Gastroesophageal sphincter (tissue), 4 donors: Measurements from ENCODE around the gene PITPNM1. TPM values are rescaled to one million over a fixed set of nuclear protein-coding genes. Genes with fewer than 3 reads are reported as not detected.
A peak's percentile ranks its signal among the peaks of the same experiment; 100 is the strongest.
"Not testable (repeated sequence)": the region's sequence is repeated elsewhere in the genome, so short reads cannot be mapped to it uniquely, and the experiment has no call there.

ENCODE experiments used
- ATAC-seq: fragments of 150-250 bp; one replicate; pipeline ENCODE4 v1.9.1; 2016; ENCODE audit warnings: mild to moderate bottlenecking, moderate library complexity
- H3K27ac ChIP-seq, 4 donors: fragments of 200-600 bp; sonication (generic) in 3 of 4; 1 replicate in 3 of 4; 2 replicates in 1 of 4; pipeline ENCODE4 v1.5.1; 2016 to 2019
- H3K27me3 ChIP-seq: fragments of 200-600 bp; sonication (generic); one replicate; pipeline ENCODE4 v1.5.1; 2019
- H3K36me3 ChIP-seq, 2 donors: fragments of 200-600 bp; sonication (generic); one replicate each; pipeline ENCODE4 v1.5.1; 2019; ENCODE audit warnings: control low read depth in 1 of 2
- H3K4me1 ChIP-seq, 3 donors: fragments of 200-600 bp; sonication (generic); 1 replicate in 2 of 3; 2 replicates in 1 of 3; pipeline ENCODE4 v1.5.1; 2016 to 2019; ENCODE audit warnings: control low read depth in 2 of 3
- H3K4me3 ChIP-seq, 2 donors: fragments of 200-600 bp; sonication (generic); one replicate each; pipeline ENCODE4 v1.5.1; 2019; ENCODE audit warnings: mild to moderate bottlenecking in 1 of 2, moderate library complexity in 1 of 2
- H3K9me3 ChIP-seq, 3 donors: fragments of 200-600 bp; sonication (generic); one replicate each; pipeline ENCODE4 v1.5.1; 2017 to 2019; ENCODE audit warnings: control low read depth in 2 of 3
- CTCF ChIP-seq, 4 experiments: fragments of 200-600 bp in 2 of 4; fragments of 450-650 bp in 2 of 4; sonication (generic) in 1 of 4; IDR thresholded peaks; one replicate each; pipeline ENCODE4 v1.5.1; 2017 to 2019; ENCODE audit warnings: antibody characterized with exemption in 4 of 4, mild to moderate bottlenecking in 2 of 4, moderate library complexity in 2 of 4
- EP300 ChIP-seq: sonication (generic); formaldehyde crosslinking; IDR thresholded peaks from one replicate; pipeline ENCODE4 v1.6.1; 2017; ENCODE audit warnings: antibody characterized with exemption, mild to moderate bottlenecking
- POLR2A ChIP-seq, 2 donors: fragments of 450-650 bp; IDR thresholded peaks; one replicate each; pipeline ENCODE4 v1.6.1; 2017; ENCODE audit warnings: antibody characterized with exemption in 2 of 2, mild to moderate bottlenecking in 2 of 2, moderate library complexity in 1 of 2
- POLR2AphosphoS5 ChIP-seq: sonication (generic); formaldehyde crosslinking; IDR thresholded peaks from one replicate; pipeline ENCODE4 v1.6.1; 2017; ENCODE audit warnings: antibody characterized with exemption
- WGBS, 2 donors: methylation state at CpG; one replicate each; pipeline ENCODE4 v1.1.5; 2018; ENCODE audit warnings: low coverage in 1 of 2; 5-methylcytosine and 5-hydroxymethylcytosine counted together
- total RNA-seq, 4 donors: library from RNA; depleted of rRNA; stranded (reverse); fragments of >200 nt; gene quantifications; one replicate each; pipeline ENCODE4 v1.1.0, GENCODE V29; 2016

PITPNM1 gene
- total RNA-seq, 4 donors from 2014 or later: 9.5 to 18.7 (median 15.4) TPM

- Histone ChIP-seq H3K36me3 (no peaks in the 10 kb centered on the region), H3K4me3 (no peak overlapping the region), H3K27me3 (peaks cover 40% of the 10 kb centered on the region), H3K4me1 (no peaks in the 10 kb centered on the region), H3K27ac (no peak overlapping the region), H3K9me3 (no peaks in the 10 kb centered on the region)
- no peak for ATAC-seq
- TF ChIP-seq POLR2A (IDR thresholded peaks at IDR 0.05): no peak
- no peak for TF ChIP-seq POLR2AphosphoS5
- TF ChIP-seq CTCF (IDR thresholded peaks at IDR 0.05): no peak
- WGBS, 2 donors: 83% methylated on average over 3 of the region's 9 CpGs; no CpG with 5 or more reads in 1 of the 2 donors
Observed at GRCh38 chr11:67516806-67517205, 11.6 kb upstream of the PITPNM1 start.

- no peak for ATAC-seq
- H3K27ac ChIP-seq: no peak overlapping the region
- no peaks in the 10 kb centered on the region for H3K36me3 ChIP-seq
- no peak for TF ChIP-seq EP300
- no peak for TF ChIP-seq POLR2AphosphoS5
- TF ChIP-seq CTCF (IDR thresholded peaks at IDR 0.05): no peak
- no peak for TF ChIP-seq POLR2A (IDR thresholded peaks at IDR 0.05)
- peaks cover 40% of the 10 kb centered on the region for H3K27me3 ChIP-seq
- H3K4me1 ChIP-seq: peaks cover 0 to 3% (median under 1%) of the 10 kb centered on the region in 3 donors
- 57 to 74% methylated on average over 7 of the region's 7 CpGs for WGBS, 2 donors
- H3K9me3 ChIP-seq: no peaks in the 10 kb centered on the region
- no peak overlapping the region for H3K4me3 ChIP-seq
Observed at GRCh38 chr11:67514116-67514515, 9.0 kb upstream of the PITPNM1 start.

- not testable (repeated sequence) for H3K36me3 ChIP-seq, ATAC-seq, H3K27ac ChIP-seq, H3K4me3 ChIP-seq, H3K9me3 ChIP-seq
- Histone ChIP-seq H3K4me1 (peaks cover 0 to 21% (median 16%) of the 10 kb centered on the region in 3 donors), H3K27me3 (peaks cover 40% of the 10 kb centered on the region)
- WGBS, 2 donors: 63 to 96% methylated on average over 1 to 4 of the region's 4 CpGs
Observed at GRCh38 chr11:67511558-67511957, 6.4 kb upstream of the PITPNM1 start.

GRCh38 chr11:67510023-67510345, 4.8 kb upstream of the PITPNM1 start:
- no peak for TF ChIP-seq CTCF (IDR thresholded peaks at IDR 0.05)
- TF ChIP-seq EP300: no peak
- no peak for TF ChIP-seq POLR2AphosphoS5
- TF ChIP-seq POLR2A (IDR thresholded peaks at IDR 0.05): no peak
- Histone ChIP-seq H3K27ac (no peak overlapping the region), H3K4me1 (peaks cover 0 to 36% (median 29%) of the 10 kb centered on the region in 3 donors), H3K4me3 (no peak overlapping the region), H3K9me3 (no peaks in the 10 kb centered on the region), H3K27me3 (peaks cover 38% of the 10 kb centered on the region), H3K36me3 (no peaks in the 10 kb centered on the region)
- no peak for ATAC-seq
- 40 to 51% methylated on average over 3 of the region's 3 CpGs for WGBS, 2 donors

- WGBS, 2 donors: 0 to 5% methylated on average over 2 to 10 of the region's 57 CpGs
- Histone ChIP-seq H3K27ac (peak overlapping the region; percentile 85 to 100 (median 96)), H3K4me3 (peak overlapping the region; percentile 50 to 81), H3K4me1 (peaks cover 0 to 50% (median 33%) of the 10 kb centered on the region in 3 donors), H3K27me3 (peaks cover 37% of the 10 kb centered on the region), H3K9me3 (no peaks in the 10 kb centered on the region), H3K36me3 (no peaks in the 10 kb centered on the region)
- TF ChIP-seq POLR2AphosphoS5 (peak; percentile 79), POLR2A (IDR thresholded peaks at IDR 0.05) (peak; percentile 58 to 72), CTCF (IDR thresholded peaks at IDR 0.05) (no peak)
- peak; percentile 71 for ATAC-seq
Observed at GRCh38 chr11:67508486-67509121, 3.4 kb upstream of the PITPNM1 start.
